CD14-positive monocyte (primary cell): ENCODE data around the gene RPS14. TPM values are rescaled to one million over a fixed set of nuclear protein-coding genes. Genes with fewer than 3 reads are reported as not detected.

ENCODE experiments used
- DNase-seq, 3 donors: peaks; one replicate each; pipeline ENCODE4 v3.0.0-alpha.2; 2011 to 2022
- H2AFZ ChIP-seq: 2 replicates; pipeline ENCODE4 v1.6.0; 2012; ENCODE audit warnings: mild to moderate bottlenecking, low read depth, low read length, inconsistent platforms; ENCODE audit not compliant: insufficient read depth, poor library complexity, severe bottlenecking
- H3K27ac ChIP-seq, 2 donors: 1 replicate in 1 of 2; 2 replicates in 1 of 2; pipeline ENCODE4 v1.5.1; 2012 to 2013; ENCODE audit warnings: low read length in 2 of 2, control low read depth in 1 of 2, inconsistent platforms in 1 of 2, low read depth in 1 of 2, mild to moderate bottlenecking in 1 of 2
- H3K27me3 ChIP-seq, 2 donors: one replicate each; pipeline versions ENCODE4 v1.6.0 to v1.6.1; 2011 to 2013; ENCODE audit warnings: low read length in 2 of 2; ENCODE audit not compliant: control insufficient read depth in 2 of 2, insufficient read depth in 2 of 2
- H3K36me3 ChIP-seq, 2 donors: replicated peaks in 1 of 2; 1 replicate in 1 of 2; 2 replicates in 1 of 2; pipeline versions ENCODE4 v1.5.1 to v1.6.1; 2012 to 2013; ENCODE audit warnings: low read length in 2 of 2, control low read depth in 1 of 2, inconsistent platforms in 1 of 2, mild to moderate bottlenecking in 1 of 2; ENCODE audit not compliant: insufficient read depth in 2 of 2, control insufficient read depth in 1 of 2
- H3K4me1 ChIP-seq, 2 donors: 1 replicate in 1 of 2; 2 replicates in 1 of 2; pipeline versions ENCODE4 v1.5.1 to v1.6.1; 2012 to 2013; ENCODE audit warnings: low read length in 2 of 2, control low read depth in 1 of 2, inconsistent platforms in 1 of 2, mild to moderate bottlenecking in 1 of 2, moderate library complexity in 1 of 2; ENCODE audit not compliant: insufficient read depth in 2 of 2, control insufficient read depth in 1 of 2
- H3K4me2 ChIP-seq: replicated peaks from 2 replicates; pipeline ENCODE3; 2012; ENCODE audit warnings: low read length, moderate library complexity, mild to moderate bottlenecking; ENCODE audit not compliant: poor library complexity, severe bottlenecking; ENCODE audit errors: extremely low read depth
- H3K4me3 ChIP-seq, 3 experiments: fragments of 200-600 bp in 1 of 3; sonication (generic) in 1 of 3; replicated peaks in 1 of 3; 1 replicate in 2 of 3; 2 replicates in 1 of 3; pipeline ENCODE4 v1.5.1; 2011 to 2013; ENCODE audit warnings: low read length in 3 of 3, mild to moderate bottlenecking in 3 of 3, control low read depth in 2 of 3, low read depth in 2 of 3, inconsistent platforms in 1 of 3, moderate library complexity in 1 of 3
- H3K79me2 ChIP-seq: 2 replicates; pipeline ENCODE4 v1.6.0; 2012; ENCODE audit warnings: mild to moderate bottlenecking, control low read depth, inconsistent platforms, low read length, moderate library complexity; ENCODE audit not compliant: insufficient read depth
- H3K9ac ChIP-seq: 2 replicates; pipeline ENCODE4 v1.6.0; 2017; ENCODE audit warnings: low read length, mild to moderate bottlenecking; ENCODE audit not compliant: insufficient read depth, poor library complexity, severe bottlenecking
- H3K9me3 ChIP-seq, 2 donors: replicated peaks in 1 of 2; 1 replicate in 1 of 2; 2 replicates in 1 of 2; pipeline versions ENCODE4 v1.5.1 to v1.6.1; 2012 to 2013; ENCODE audit warnings: low read length in 2 of 2, control low read depth in 1 of 2; ENCODE audit not compliant: control insufficient read depth in 1 of 2, insufficient read depth in 1 of 2
- H4K20me1 ChIP-seq: 2 replicates; pipeline ENCODE4 v1.6.0; 2012; ENCODE audit warnings: mild to moderate bottlenecking, low read length, control low read depth, moderate library complexity; ENCODE audit not compliant: insufficient read depth
- H3K27ac Mint-ChIP-seq, 7 donors: one replicate each; pipeline ENCODE4 v1.8.0; 2020; ENCODE audit warnings: mild to moderate bottlenecking in 7 of 7, mixed read lengths in 7 of 7, moderate library complexity in 6 of 7, inconsistent platforms in 2 of 7
- H3K27me3 Mint-ChIP-seq, 3 donors: one replicate each; pipeline ENCODE4 v1.8.0; 2021 to 2022; ENCODE audit warnings: low read depth in 3 of 3, mild to moderate bottlenecking in 3 of 3, mixed read lengths in 3 of 3, moderate library complexity in 3 of 3, inconsistent platforms in 1 of 3
- H3K36me3 Mint-ChIP-seq, 2 donors: one replicate each; pipeline ENCODE4 v1.8.0; 2020; ENCODE audit warnings: mixed read lengths in 2 of 2, inconsistent platforms in 1 of 2, mild to moderate bottlenecking in 1 of 2
- H3K4me1 Mint-ChIP-seq: one replicate; pipeline ENCODE4 v1.8.0; 2020; ENCODE audit warnings: mild to moderate bottlenecking, mixed read lengths
- H3K4me3 Mint-ChIP-seq, 2 donors: one replicate each; pipeline ENCODE4 v1.8.0; 2020; ENCODE audit warnings: mild to moderate bottlenecking in 2 of 2, mixed read lengths in 2 of 2, moderate library complexity in 1 of 2
- H3K9me3 Mint-ChIP-seq, 7 donors: one replicate each; pipeline ENCODE4 v1.8.0; 2020 to 2022; ENCODE audit warnings: mixed read lengths in 7 of 7, mild to moderate bottlenecking in 6 of 7, moderate library complexity in 6 of 7, inconsistent platforms in 2 of 7
- WGBS: methylation state at CpG from one replicate; pipeline ENCODE4 v1.1.5; 2013; ENCODE audit warnings: missing lambda C conversion rate; ENCODE audit not compliant: insufficient coverage; 5-methylcytosine and 5-hydroxymethylcytosine counted together
- intact Hi-C, 2 donors: fragments of 100-400 bp; cut with micrococcal nuclease; formaldehyde crosslinking; loops; one replicate each; pipeline versions ENCODE4 v1.15.0 to v1.15.1; 2023
- polyA plus RNA-seq, 3 donors: library from polyadenylated mRNA; depleted of rRNA in 1 of 3; unstranded in 2 of 3; stranded (reverse) in 1 of 3; fragments of 300-500 nt in 2 of 3; fragments of >200 nt in 1 of 3; fragmentation: Illumina TruSeq in 2 of 3; gene quantifications; 1 replicate in 2 of 3; 2 replicates in 1 of 3; pipeline ENCODE4 v1.2.3, GENCODE V29; 2012 to 2021
- TF ChIP-seq, protein P1 (sequence below): fragments of 200-600 bp; IDR thresholded peaks from one replicate; pipeline ENCODE4 v1.8.0; 2022; ENCODE audit warnings: antibody characterized with exemption, mild to moderate bottlenecking

RPS14 gene
- polyA plus RNA-seq, 3 donors = 2,768 to 4,675 (median 3,499) TPM

DNA sequence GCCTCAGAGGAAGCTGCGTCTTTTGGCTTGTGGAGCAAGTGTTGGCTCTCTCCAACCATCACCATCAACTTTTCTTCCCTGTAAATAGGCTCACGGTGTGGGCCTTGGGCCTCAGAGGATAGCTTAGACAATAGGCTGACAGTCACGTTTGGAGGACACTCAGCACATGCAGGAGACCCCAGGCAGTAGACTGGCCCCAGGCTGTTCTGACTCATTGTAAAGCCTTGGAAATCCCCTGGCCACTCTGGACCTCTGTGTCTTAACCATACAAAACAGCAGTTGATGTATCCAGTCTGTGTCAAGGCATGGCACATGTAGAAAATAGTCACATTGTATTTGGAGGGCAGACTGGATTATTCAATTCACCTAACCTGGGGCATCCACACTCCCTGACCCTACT, 55.4 kb downstream of the RPS14 start:
- Histone ChIP-seq H3K79me2 (no peaks in the 10 kb centered on the region), H4K20me1 (peaks cover 88% of the 10 kb centered on the region), H3K4me1 (no peaks in the 10 kb centered on the region), H3K9ac (no peak overlapping the region), H3K27ac (peak overlapping the region in 1 of 2 donors; percentile 63), H2AFZ (no peak overlapping the region), H3K4me2 (no peak overlapping the region), H3K9me3 (no peaks in the 10 kb centered on the region), H3K36me3 (peaks cover 75 to 88% of the 10 kb centered on the region in 2 donors), H3K27me3 (no peaks in the 10 kb centered on the region), H3K4me3 (no peak overlapping the region)
- WGBS = 96% methylated on average over 3 of the region's 3 CpGs
- Mint-ChIP-seq H3K36me3 (peaks cover 74 to 97% of the 10 kb centered on the region in 2 donors), H3K4me3 (no peak overlapping the region), H3K27me3 (peaks cover 0 to 2% (median 1%) of the 10 kb centered on the region in 3 donors), H3K27ac (peak overlapping the region in 6 of 7 donors; percentile 5 to 88 (median 56)), H3K9me3 (no peaks in the 10 kb centered on the region), H3K4me1 (no peaks in the 10 kb centered on the region)
- TF ChIP-seq, protein P1, sequence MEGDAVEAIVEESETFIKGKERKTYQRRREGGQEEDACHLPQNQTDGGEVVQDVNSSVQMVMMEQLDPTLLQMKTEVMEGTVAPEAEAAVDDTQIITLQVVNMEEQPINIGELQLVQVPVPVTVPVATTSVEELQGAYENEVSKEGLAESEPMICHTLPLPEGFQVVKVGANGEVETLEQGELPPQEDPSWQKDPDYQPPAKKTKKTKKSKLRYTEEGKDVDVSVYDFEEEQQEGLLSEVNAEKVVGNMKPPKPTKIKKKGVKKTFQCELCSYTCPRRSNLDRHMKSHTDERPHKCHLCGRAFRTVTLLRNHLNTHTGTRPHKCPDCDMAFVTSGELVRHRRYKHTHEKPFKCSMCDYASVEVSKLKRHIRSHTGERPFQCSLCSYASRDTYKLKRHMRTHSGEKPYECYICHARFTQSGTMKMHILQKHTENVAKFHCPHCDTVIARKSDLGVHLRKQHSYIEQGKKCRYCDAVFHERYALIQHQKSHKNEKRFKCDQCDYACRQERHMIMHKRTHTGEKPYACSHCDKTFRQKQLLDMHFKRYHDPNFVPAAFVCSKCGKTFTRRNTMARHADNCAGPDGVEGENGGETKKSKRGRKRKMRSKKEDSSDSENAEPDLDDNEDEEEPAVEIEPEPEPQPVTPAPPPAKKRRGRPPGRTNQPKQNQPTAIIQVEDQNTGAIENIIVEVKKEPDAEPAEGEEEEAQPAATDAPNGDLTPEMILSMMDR = no peak
- peak in 2 of 3 donors; percentile 27 to 79 for DNase-seq
- intact Hi-C loops = no loop called here

DNA sequence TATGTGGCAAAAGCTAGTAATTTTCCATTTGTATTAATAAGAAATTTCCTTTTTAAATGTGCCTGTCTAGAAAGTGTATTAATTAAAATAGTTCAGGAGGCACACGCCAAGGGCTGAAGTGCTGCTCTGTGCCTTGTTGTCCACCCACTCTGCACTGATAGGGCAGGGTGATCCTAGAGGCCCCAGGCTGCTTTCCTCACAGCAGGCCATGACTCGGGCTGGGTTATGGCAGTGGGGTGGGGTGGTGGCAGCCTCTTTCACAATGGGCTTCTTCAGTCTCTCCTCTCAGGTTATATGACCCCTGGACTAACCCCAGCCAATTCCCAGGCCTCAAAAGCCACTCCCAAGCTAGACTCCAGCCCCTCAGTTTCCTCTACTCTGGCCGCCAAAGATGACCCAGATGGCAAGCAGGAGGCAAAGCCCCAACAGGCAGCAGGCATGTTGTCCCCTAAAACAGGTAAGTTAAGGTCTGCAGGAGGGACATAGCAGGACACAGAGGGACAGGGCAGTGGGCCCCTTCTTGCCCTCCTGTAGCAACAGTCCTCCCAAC, 56.4 kb downstream of the RPS14 start:
- DNase-seq = peak in 1 of 3 donors; percentile 37
- WGBS = 100% methylated on average over 1 of the region's 3 CpGs
- peaks cover 79% of the 10 kb centered on the region for H4K20me1 ChIP-seq

More for the DNA sequence above, 56.4 kb downstream of the RPS14 start:
- intact Hi-C loops = no loop called here
- H3K9me3 ChIP-seq = no peaks in the 10 kb centered on the region
- peaks cover 74 to 98% of the 10 kb centered on the region in 2 donors for H3K36me3 Mint-ChIP-seq
- no peak overlapping the region for H3K4me3 ChIP-seq
- H3K36me3 ChIP-seq = peaks cover 80 to 93% of the 10 kb centered on the region in 2 donors
- peaks cover 0 to 2% (median 1%) of the 10 kb centered on the region in 3 donors for H3K27me3 Mint-ChIP-seq
- H3K9me3 Mint-ChIP-seq = no peaks in the 10 kb centered on the region
- H3K4me2 ChIP-seq = no peak overlapping the region
- H3K4me1 Mint-ChIP-seq = no peaks in the 10 kb centered on the region
- no peak overlapping the region for H3K4me3 Mint-ChIP-seq
- no peaks in the 10 kb centered on the region for H3K79me2 ChIP-seq
- H2AFZ ChIP-seq = no peak overlapping the region
- peak overlapping the region in 1 of 2 donors; percentile 63 for H3K27ac ChIP-seq
- TF ChIP-seq, protein P1 = no peak
- H3K27ac Mint-ChIP-seq = peak overlapping the region in 6 of 7 donors; percentile 42 to 88 (median 60)
- H3K27me3 ChIP-seq = no peaks in the 10 kb centered on the region
- no peak overlapping the region for H3K9ac ChIP-seq
- H3K4me1 ChIP-seq = no peaks in the 10 kb centered on the region
